Kidney (tissue), 14 donors: ENCODE data around the gene SLC6A3. TPM values are rescaled to one million over a fixed set of nuclear protein-coding genes. Genes with fewer than 3 reads are reported as not detected.
"Not testable (repeated sequence)": the region's sequence is repeated elsewhere in the genome, so short reads cannot be mapped to it uniquely, and the experiment has no call there.

Experiments
- DNase-seq, 5 donors: peaks; one replicate each; pipeline ENCODE4 v3.0.0-alpha.2; 2013 to 2020
- FAIRE-seq: peaks from 2 replicates; lab custom pipeline; 2012; peaks lifted over from hg19 to GRCh38; lab: Jason Lieb, UNC
- H3K27ac ChIP-seq, 2 donors: one replicate each; pipeline ENCODE4 v1.7.0; 2013; ENCODE audit warnings: low read depth in 2 of 2, low read length in 2 of 2, inconsistent platforms in 1 of 2
- H3K27me3 ChIP-seq: one replicate; pipeline ENCODE4 v1.7.1; 2013; ENCODE audit warnings: low read length, inconsistent platforms; ENCODE audit not compliant: control insufficient read depth, insufficient read depth
- H3K36me3 ChIP-seq, 3 donors: one replicate each; pipeline versions ENCODE4 v1.7.0 to v1.7.1; 2013; ENCODE audit warnings: low read length in 3 of 3, control low read depth in 1 of 3, inconsistent platforms in 1 of 3; ENCODE audit not compliant: insufficient read depth in 3 of 3, control insufficient read depth in 2 of 3
- H3K4me1 ChIP-seq, 3 donors: one replicate each; pipeline versions ENCODE4 v1.7.0 to v1.7.1; 2013; ENCODE audit warnings: low read length in 3 of 3, inconsistent platforms in 1 of 3, low read depth in 1 of 3; ENCODE audit not compliant: control insufficient read depth in 2 of 3, insufficient read depth in 2 of 3
- H3K4me3 ChIP-seq, 3 donors: one replicate each; pipeline versions ENCODE4 v1.7.0 to v1.8.1; 2013; ENCODE audit warnings: low read length in 3 of 3, control low read depth in 1 of 3, inconsistent platforms in 1 of 3
- H3K9ac ChIP-seq, 3 donors: one replicate each; pipeline versions ENCODE4 v1.7.0 to v1.7.1; 2013; ENCODE audit warnings: low read length in 3 of 3, control low read depth in 1 of 3, inconsistent platforms in 1 of 3
- H3K9me3 ChIP-seq, 3 donors: one replicate each; pipeline versions ENCODE4 v1.7.0 to v1.7.1; 2013; ENCODE audit warnings: low read length in 3 of 3, control low read depth in 1 of 3, inconsistent platforms in 1 of 3; ENCODE audit not compliant: control insufficient read depth in 2 of 3, insufficient read depth in 1 of 3
- CTCF ChIP-seq: IDR thresholded peaks from 3 replicates; pipeline ENCODE4 v1.5.1; 2012; ENCODE audit warnings: mild to moderate bottlenecking, moderate library complexity, borderline replicate concordance; ENCODE audit not compliant: insufficient read depth; ENCODE audit errors: extremely low read depth
- intact Hi-C: fragments of 100-400 bp; cut with DNase I; formaldehyde crosslinking; loops from one replicate; pipeline ENCODE4 v1.11.1; 2022
- polyA plus RNA-seq: library from polyadenylated mRNA; stranded (reverse); fragments of 350-450 nt; fragmentation: Illumina TruSeq; extraction: RNeasy Lipid Tissue Mini Kit (QIAGEN cat#74804); gene quantifications from one replicate; pipeline ENCODE4 v1.2.3, GENCODE V29; 2014; ENCODE audit warnings: low read depth, low replicate concordance; ENCODE audit not compliant: insufficient read depth
- total RNA-seq: library from RNA; stranded (reverse); fragmentation: NEBNext Ultra II Directional; extraction: Animal tissue kit (Norgen Biotek cat#: 25700); gene quantifications from one replicate; pipeline ENCODE4 v1.2.1, GENCODE V29; 2021
- donor health status: control.
- donor health status: control.
- donor health status: control.
- donor health status: control.
- donor health status: control.
- donor health status: DM: yes; HTN: yes; CAD: no.
- donor health status: Normal renal cell carcinoma (clear cell type).

Gene SLC6A3
- total and polyA plus RNA-seq, 2 donors from 2014 or later = 0.09 to 0.54 TPM

GRCh38 chr5:1374030-1374678 is 71.1 kb downstream of the SLC6A3 start:
- Histone ChIP-seq H3K4me1 (no peaks in the 10 kb centered on the region), H3K27me3 (no peaks in the 10 kb centered on the region), H3K9me3 (no peaks in the 10 kb centered on the region), H3K9ac (no peak overlapping the region), H3K27ac (no peak overlapping the region), H3K4me3 (no peak overlapping the region), H3K36me3 (no peaks in the 10 kb centered on the region)
- intact Hi-C loops = no loop called here
- DNase-seq (peak in 1 of 5 donors; percentile 18), FAIRE-seq (no peak)
- TF ChIP-seq CTCF = no peak

- H3K9ac ChIP-seq, H3K27me3 ChIP-seq, H3K4me1 ChIP-seq, H3K9me3 ChIP-seq, H3K27ac ChIP-seq, H3K4me3 ChIP-seq, intact Hi-C loops, H3K36me3 ChIP-seq, DNase-seq, FAIRE-seq: not testable (repeated sequence)
Measured at GRCh38 chr5:1371972-1372342, 73.3 kb downstream of the SLC6A3 start.

- no peak overlapping the region for H3K4me3 ChIP-seq
- no peak for DNase-seq
- no peak overlapping the region for H3K9ac ChIP-seq
- H3K4me1 ChIP-seq = no peaks in the 10 kb centered on the region
- H3K27ac ChIP-seq = no peak overlapping the region
- no peaks in the 10 kb centered on the region for H3K27me3 ChIP-seq
- no peak for TF ChIP-seq CTCF
- no peaks in the 10 kb centered on the region for H3K36me3 ChIP-seq
- no peak for FAIRE-seq
- no peaks in the 10 kb centered on the region for H3K9me3 ChIP-seq
- intact Hi-C loops = no loop called here
Measured at GRCh38 chr5:1371218-1371971, 73.8 kb downstream of the SLC6A3 start.

- Histone ChIP-seq H3K9ac (no peak overlapping the region), H3K36me3 (no peaks in the 10 kb centered on the region), H3K27me3 (no peaks in the 10 kb centered on the region), H3K9me3 (no peaks in the 10 kb centered on the region), H3K4me1 (no peaks in the 10 kb centered on the region), H3K4me3 (no peak overlapping the region), H3K27ac (no peak overlapping the region)
- intact Hi-C loops = no loop called here
- TF ChIP-seq CTCF = no peak
- FAIRE-seq (no peak), DNase-seq (no peak)
Measured at GRCh38 chr5:1370006-1370405, 75.2 kb downstream of the SLC6A3 start.
